Vagina (tissue), 2 donors: ENCODE data around the gene APOBEC3B. TPM values are rescaled to one million over a fixed set of nuclear protein-coding genes. Genes with fewer than 3 reads are reported as not detected.

Experiments used
- DNase-seq, 2 donors: peaks; one replicate each; pipeline ENCODE4 v3.0.0-alpha.2; 2017; ENCODE audit errors: extremely low spot score in 2 of 2
- H3K27ac ChIP-seq: fragments of 200-600 bp; sonication (generic); one replicate; pipeline ENCODE4 v1.5.1; 2019
- H3K27me3 ChIP-seq: fragments of 200-600 bp; sonication (generic); one replicate; pipeline ENCODE4 v1.5.1; 2019
- H3K36me3 ChIP-seq, 2 donors: fragments of 200-600 bp; sonication (generic); one replicate each; pipeline ENCODE4 v1.5.1; 2017 to 2019
- H3K4me1 ChIP-seq: fragments of 200-600 bp; sonication (generic); one replicate; pipeline ENCODE4 v1.5.1; 2019
- H3K4me3 ChIP-seq, 2 donors: fragments of 200-600 bp; sonication (generic); 1 replicate in 1 of 2; 2 replicates in 1 of 2; pipeline ENCODE4 v1.5.1; 2016 to 2019
- H3K9me3 ChIP-seq: fragments of 200-600 bp; sonication (generic); one replicate; pipeline ENCODE4 v1.5.1; 2019
- CTCF ChIP-seq, 3 experiments: fragments of 450-650 bp in 2 of 3; fragments of 200-600 bp in 1 of 3; sonication (generic) in 1 of 3; IDR thresholded peaks; one replicate each; pipeline ENCODE4 v1.5.1; 2017 to 2019; ENCODE audit warnings: antibody characterized with exemption in 3 of 3, mild to moderate bottlenecking in 2 of 3, moderate library complexity in 2 of 3
- POLR2A ChIP-seq, 2 donors: fragments of 450-650 bp; IDR thresholded peaks; one replicate each; pipeline ENCODE4 v1.6.1; 2017; ENCODE audit warnings: antibody characterized with exemption in 2 of 2, mild to moderate bottlenecking in 2 of 2, moderate library complexity in 2 of 2
- POLR2AphosphoS5 ChIP-seq, 2 donors: sonication (generic); formaldehyde crosslinking; IDR thresholded peaks; one replicate each; pipeline ENCODE4 v1.9.0; 2017; ENCODE audit warnings: antibody characterized with exemption in 2 of 2, mild to moderate bottlenecking in 2 of 2, low read depth in 1 of 2; ENCODE audit not compliant: insufficient read depth in 1 of 2
- intact Hi-C: fragments of 100-400 bp; cut with DNase I; formaldehyde crosslinking; loops from one replicate; pipeline ENCODE4 v1.15.1; 2023
- total RNA-seq: library from RNA; depleted of rRNA; stranded (reverse); fragments of >200 nt; gene quantifications from one replicate; pipeline ENCODE4 v1.2.3, GENCODE V29; 2016

Gene APOBEC3B
- total RNA-seq, 1 donor from 2014 or later: not detected

GRCh38 chr22:38947321-38948140, 34.6 kb upstream of the APOBEC3B start:
- intact Hi-C loops: no loop called here
- DNase-seq: peak in 1 of 2 donors; percentile 95

GRCh38 chr22:38948181-38948940, 33.8 kb upstream of the APOBEC3B start:
- Histone ChIP-seq H3K36me3 (no peaks in the 10 kb centered on the region), H3K27ac (no peak overlapping the region), H3K27me3 (no peaks in the 10 kb centered on the region), H3K4me3 (no peak overlapping the region), H3K4me1 (no peaks in the 10 kb centered on the region), H3K9me3 (no peaks in the 10 kb centered on the region)
- intact Hi-C loops: no loop called here
- TF ChIP-seq POLR2A (IDR thresholded peaks at IDR 0.05): no peak
- no peak for TF ChIP-seq POLR2AphosphoS5 (IDR thresholded peaks at IDR 0.05; ENCODE audit: insufficient read depth in 1 of 2, low read depth in 1 of 2)
- no peak for TF ChIP-seq CTCF (IDR thresholded peaks at IDR 0.05)
- no peak for DNase-seq

More at GRCh38 chr22:38947321-38948140, 34.6 kb upstream of the APOBEC3B start:
- Histone ChIP-seq H3K4me3 (no peak overlapping the region), H3K9me3 (no peaks in the 10 kb centered on the region), H3K4me1 (no peaks in the 10 kb centered on the region), H3K36me3 (no peaks in the 10 kb centered on the region), H3K27ac (no peak overlapping the region), H3K27me3 (no peaks in the 10 kb centered on the region)
- TF ChIP-seq POLR2AphosphoS5 (IDR thresholded peaks at IDR 0.05; ENCODE audit: insufficient read depth in 1 of 2, low read depth in 1 of 2) (no peak), POLR2A (IDR thresholded peaks at IDR 0.05) (no peak), CTCF (IDR thresholded peaks at IDR 0.05) (no peak)

- no peak overlapping the region for H3K4me3 ChIP-seq
- H3K36me3 ChIP-seq: no peaks in the 10 kb centered on the region
- no peaks in the 10 kb centered on the region for H3K27me3 ChIP-seq
- TF ChIP-seq CTCF (IDR thresholded peaks at IDR 0.05) (no peak), POLR2A (IDR thresholded peaks at IDR 0.05) (no peak), POLR2AphosphoS5 (IDR thresholded peaks at IDR 0.05; ENCODE audit: insufficient read depth in 1 of 2, low read depth in 1 of 2) (no peak)
- no peaks in the 10 kb centered on the region for H3K9me3 ChIP-seq
- intact Hi-C loops: loop anchor here (5.0 kb wide), 1 partner anchor 107 kb away; no protein-coding TSS in a partner anchor
- no peak overlapping the region for H3K27ac ChIP-seq
- no peaks in the 10 kb centered on the region for H3K4me1 ChIP-seq
- peak in 1 of 2 donors; percentile 70 for DNase-seq
Observed at GRCh38 chr22:38949889-38950405, 32.2 kb upstream of the APOBEC3B start.

- H3K36me3 ChIP-seq: no peaks in the 10 kb centered on the region
- H3K4me3 ChIP-seq: no peak overlapping the region
- DNase-seq: peak in 1 of 2 donors; percentile 87
- TF ChIP-seq POLR2AphosphoS5 (IDR thresholded peaks at IDR 0.05; ENCODE audit: insufficient read depth in 1 of 2, low read depth in 1 of 2): no peak
- TF ChIP-seq CTCF (IDR thresholded peaks at IDR 0.05): no peak
- no peak for TF ChIP-seq POLR2A (IDR thresholded peaks at IDR 0.05)
- H3K27me3 ChIP-seq: no peaks in the 10 kb centered on the region
- H3K27ac ChIP-seq: no peak overlapping the region
- no peaks in the 10 kb centered on the region for H3K9me3 ChIP-seq
- intact Hi-C loops: loop anchor here (5.0 kb wide), 1 partner anchor 107 kb away; no protein-coding TSS in a partner anchor
- H3K4me1 ChIP-seq: no peaks in the 10 kb centered on the region
Observed at GRCh38 chr22:38950527-38951295, 31.4 kb upstream of the APOBEC3B start.
